ENCODE measurements around the gene TIPARP. TPM values are rescaled to one million over a fixed set of nuclear protein-coding genes. Genes with fewer than 3 reads are reported as not detected.
"Not testable (repeated sequence)": the region's sequence is repeated elsewhere in the genome, so short reads cannot be mapped to it uniquely, and the experiment has no call there.

Gene TIPARP
- total and polyA plus RNA-seq, 12 donors = 13.8 to 74.6 (median 23.1) TPM

- 67 to 88% methylated on average over 3 of the region's 3 CpGs for WGBS, 2 donors
- no peak for DNase-seq
Observed at GRCh38 chr3:156648086-156648485, 26.3 kb upstream of the TIPARP start.

DNA sequence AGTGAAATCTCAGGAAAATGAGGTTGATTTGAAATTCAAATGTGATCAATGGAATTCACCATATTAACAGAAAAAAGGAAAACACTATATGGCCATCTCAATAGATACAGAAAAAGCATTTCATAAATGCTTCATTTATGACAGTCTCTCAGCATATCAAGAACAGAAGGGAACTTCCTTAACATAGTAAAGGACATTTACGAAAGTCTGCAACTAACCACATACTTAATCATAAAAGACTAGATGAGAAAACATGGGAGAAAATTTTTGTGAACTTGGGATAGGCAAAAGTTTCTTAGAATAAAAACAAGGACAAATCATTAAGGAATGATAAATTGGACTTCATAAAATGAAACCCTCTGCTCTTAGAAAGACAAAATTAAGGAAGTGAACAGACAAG is 24.7 kb upstream of the TIPARP start:
- no peak overlapping the region for H3K27ac ChIP-seq
- intact Hi-C loops (cut with DNase I) = no loop called here
- peaks cover 0 to 13% (median 0%) of the 10 kb centered on the region in 11 donors for H3K9me3 ChIP-seq
- no peak for ATAC-seq
- no peak for DNase-seq
- H3K4me3 ChIP-seq = no peak overlapping the region
- no peaks in the 10 kb centered on the region for H3K36me3 ChIP-seq
- H3K27me3 ChIP-seq = no peaks in the 10 kb centered on the region
- 84 to 86% methylated on average over 1 of the region's 1 CpG for WGBS, 2 donors
- TF ChIP-seq CTCF (IDR thresholded peaks at IDR 0.05) = no peak
- no peaks in the 10 kb centered on the region for H3K4me1 ChIP-seq

More at GRCh38 chr3:156648086-156648485, 26.3 kb upstream of the TIPARP start:
- ATAC-seq = no peak
- Histone ChIP-seq H3K4me3 (no peak overlapping the region), H3K27ac (no peak overlapping the region), H3K27me3 (no peaks in the 10 kb centered on the region), H3K36me3 (no peaks in the 10 kb centered on the region), H3K9me3 (peaks cover 0 to 13% (median 0%) of the 10 kb centered on the region in 11 donors), H3K4me1 (peaks cover 0 to 12% (median 6%) of the 10 kb centered on the region in 9 donors)
- TF ChIP-seq CTCF (IDR thresholded peaks at IDR 0.05) = no peak
- intact Hi-C loops (cut with DNase I) = no loop called here

DNA sequence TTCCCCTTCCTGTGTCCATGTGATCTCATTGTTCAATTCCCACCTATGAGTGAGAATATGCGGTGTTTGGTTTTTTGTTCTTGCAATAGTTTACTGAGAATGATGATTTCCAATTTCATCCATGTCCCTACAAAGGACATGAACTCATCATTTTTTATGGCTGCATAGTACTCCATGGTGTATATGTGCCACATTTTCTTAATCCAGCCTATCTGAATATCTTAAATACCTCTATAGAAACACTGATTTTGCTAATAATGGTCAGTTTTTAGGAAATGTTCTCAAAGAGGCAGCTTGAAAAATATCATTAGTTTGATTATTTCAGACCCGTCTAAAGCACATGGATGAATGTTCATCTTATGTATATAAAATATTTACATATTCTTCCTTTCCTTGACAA is 21.7 kb upstream of the TIPARP start:
- H3K27me3 ChIP-seq; H3K27ac ChIP-seq; H3K9me3 ChIP-seq; H3K4me3 ChIP-seq; H3K36me3 ChIP-seq; DNase-seq; ATAC-seq; H3K4me1 ChIP-seq; intact Hi-C loops (cut with DNase I): not testable (repeated sequence)
- WGBS, 2 donors = 92 to 99% methylated on average over 2 of the region's 2 CpGs

GRCh38 chr3:156654834-156655233 is 19.6 kb upstream of the TIPARP start:
- TF ChIP-seq CTCF (IDR thresholded peaks at IDR 0.05) = no peak
- 92 to 93% methylated on average over 1 of the region's 1 CpG for WGBS, 2 donors
- Histone ChIP-seq H3K4me1 (no peaks in the 10 kb centered on the region), H3K27me3 (no peaks in the 10 kb centered on the region), H3K4me3 (no peak overlapping the region), H3K27ac (no peak overlapping the region), H3K9me3 (no peaks in the 10 kb centered on the region), H3K36me3 (no peaks in the 10 kb centered on the region)
- ATAC-seq = no peak
- intact Hi-C loops (cut with DNase I) = no loop called here
- no peak for DNase-seq

DNA sequence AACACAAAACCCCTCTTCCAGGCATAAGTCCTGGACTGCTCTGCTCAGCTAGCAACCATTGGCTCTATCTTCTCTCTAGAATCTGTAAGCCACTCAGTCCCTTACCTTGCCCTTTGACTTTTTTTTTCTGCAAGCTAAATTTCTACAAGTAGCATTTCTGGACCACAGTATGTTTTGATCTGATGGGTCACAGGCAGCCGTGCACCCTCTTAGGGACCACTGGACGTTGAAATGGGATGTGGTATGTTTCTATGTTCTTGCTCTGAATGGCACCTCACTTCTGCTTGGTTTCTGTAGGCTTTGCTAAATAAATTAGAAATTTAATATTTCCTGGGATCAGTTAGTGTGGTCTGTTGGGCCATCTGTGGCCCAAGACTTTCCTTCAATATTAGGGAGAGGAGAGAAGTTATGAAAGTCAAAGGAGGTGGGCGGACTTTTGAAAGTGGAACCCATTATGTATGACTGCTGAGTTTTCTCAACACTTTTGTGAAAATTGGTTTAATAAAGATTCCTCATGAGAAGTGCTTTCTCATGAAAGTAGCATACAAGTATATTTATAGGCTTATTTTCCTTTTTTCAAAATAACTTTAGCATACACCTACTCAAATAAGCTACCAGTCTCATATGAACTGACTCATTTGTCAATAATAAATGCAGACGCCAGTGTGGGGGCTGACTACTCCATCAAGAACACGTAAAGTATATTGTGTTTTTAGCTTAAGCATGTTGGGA is 18.4 kb upstream of the TIPARP start:
- no peak for DNase-seq
- H3K9me3 ChIP-seq = no peaks in the 10 kb centered on the region
- 88 to 90% methylated on average over 5 of the region's 5 CpGs for WGBS, 2 donors
- intact Hi-C loops (cut with DNase I) = no loop called here
- ATAC-seq = no peak
- no peaks in the 10 kb centered on the region for H3K27me3 ChIP-seq
- no peak overlapping the region for H3K27ac ChIP-seq
- TF ChIP-seq CTCF (IDR thresholded peaks at IDR 0.05) = no peak
- H3K36me3 ChIP-seq = no peaks in the 10 kb centered on the region
- H3K4me3 ChIP-seq = no peak overlapping the region
- peaks cover 0 to 4% (median 0%) of the 10 kb centered on the region in 9 donors for H3K4me1 ChIP-seq

Data from heart right ventricle (tissue), 16 donors.